NCI-H82 treated with DMSO at 0.1 percent for 48 hours (cell line): ENCODE measurements around the gene CDKL2.
"Not testable (repeated sequence)": the region's sequence is repeated elsewhere in the genome, so short reads cannot be mapped to it uniquely, and the experiment has no call there.

ENCODE experiments used
- DNase-seq: peaks from one replicate; lab custom pipeline; 2025; ENCODE audit not compliant: unreplicated experiment; lab: John Stamatoyannopoulos, UW

The CDKL2 gene

DNA sequence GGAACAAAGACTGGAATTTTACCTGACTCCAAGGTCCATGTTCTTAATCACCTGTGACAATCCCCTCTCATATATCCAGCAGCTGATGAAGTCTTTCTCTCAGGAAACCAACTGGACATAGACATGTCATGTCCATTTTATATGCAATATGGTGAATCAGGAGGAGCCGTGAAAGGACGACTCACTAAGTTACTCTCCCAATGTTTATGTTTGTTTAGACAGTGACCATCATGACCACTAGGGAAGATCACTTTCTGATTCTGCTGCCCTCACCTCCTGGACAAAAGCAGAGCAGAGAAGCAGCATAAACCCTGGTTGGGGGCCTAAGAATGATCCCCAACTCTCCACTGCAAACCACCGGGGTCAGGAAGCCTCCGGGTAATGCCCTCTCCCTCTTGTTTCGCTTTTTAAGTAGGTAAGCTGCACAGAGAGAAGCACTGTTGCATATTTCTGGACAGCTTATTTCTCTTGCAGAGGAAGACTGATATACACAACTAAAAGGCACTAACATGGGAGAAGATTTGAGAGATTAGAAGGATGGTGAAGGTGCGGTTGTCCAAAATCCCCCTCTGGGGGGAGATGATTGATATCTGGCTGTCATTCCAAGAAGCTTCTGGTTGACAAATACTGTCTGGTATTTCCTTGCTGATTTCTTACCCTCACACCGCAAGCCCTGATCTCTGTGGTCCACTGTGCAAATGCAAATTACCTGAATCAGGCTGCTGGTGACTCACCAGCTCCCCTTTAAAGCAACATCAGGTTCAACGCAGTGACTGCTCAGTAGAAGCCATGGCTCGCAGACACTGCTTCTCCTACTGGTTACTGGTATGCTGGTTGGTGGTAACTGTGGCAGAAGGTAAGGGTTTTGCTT lies 74.8 kb downstream of the CDKL2 start, which contains the start of gene ODAPH:
Gene ODAPH, plus strand, starts transcription at position 773 of the 871 bp plus-strand sequence. Its CDS starts 17 bp downstream, at position 790.
- peak; percentile 11 for DNase-seq

- no peak for DNase-seq
These were observed 77.9 kb downstream of the CDKL2 start for GRCh38 chr4:75552452-75552851.

DNA sequence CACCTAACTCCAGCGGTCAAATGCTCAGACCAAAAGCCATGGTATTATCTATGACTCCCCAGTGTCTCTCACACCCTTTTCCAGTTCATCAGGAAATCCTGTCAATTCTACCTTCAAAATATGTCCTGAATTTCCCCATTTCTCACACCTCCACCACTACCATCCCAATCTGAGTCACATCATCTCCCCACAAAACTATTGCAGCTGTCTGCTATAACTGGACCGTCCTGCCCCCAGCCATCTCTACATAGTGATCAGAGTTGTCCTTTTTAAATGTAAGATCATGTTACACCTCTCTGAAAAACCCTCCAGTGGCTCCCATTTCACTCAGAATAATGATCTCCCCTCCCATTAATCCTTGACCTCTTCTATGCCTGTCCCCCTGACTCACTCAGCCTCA lies 81.3 kb downstream of the CDKL2 start:
- no peak for DNase-seq

DNA sequence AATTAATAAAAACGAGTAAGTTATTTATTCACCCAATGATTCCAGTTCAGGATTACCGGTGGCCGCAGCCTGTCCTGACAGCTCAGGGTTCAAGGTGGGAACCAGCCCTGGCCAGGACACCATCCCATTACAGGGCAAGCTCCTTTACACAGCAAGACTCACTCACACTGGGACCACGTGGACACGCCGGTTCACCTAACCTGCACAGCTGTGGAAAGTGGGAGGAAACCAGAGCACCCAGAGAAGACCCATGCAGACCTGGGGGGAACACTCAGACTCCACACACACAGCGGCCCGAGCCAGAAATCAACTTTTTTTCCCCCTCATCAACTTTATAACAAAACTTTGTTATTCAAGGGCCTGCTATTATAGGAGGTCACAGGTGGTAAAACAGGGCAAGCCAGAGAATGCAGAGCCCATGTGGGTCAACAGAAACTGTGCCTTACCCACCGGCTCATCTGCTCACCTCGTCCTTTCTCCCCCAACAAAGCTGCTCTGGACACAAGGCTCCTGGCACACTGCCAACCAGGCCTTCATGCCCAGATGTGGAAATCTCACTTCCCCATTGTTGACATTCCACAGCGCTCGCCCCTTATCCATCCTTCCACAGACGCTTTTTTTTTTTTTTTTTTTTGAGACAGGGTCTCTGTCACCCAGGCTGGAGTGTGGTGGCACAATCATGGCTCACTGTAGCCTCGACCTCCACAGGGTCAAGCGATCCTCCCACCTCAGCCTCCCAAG lies 82.5 kb downstream of the CDKL2 start:
- no peak for DNase-seq

DNA sequence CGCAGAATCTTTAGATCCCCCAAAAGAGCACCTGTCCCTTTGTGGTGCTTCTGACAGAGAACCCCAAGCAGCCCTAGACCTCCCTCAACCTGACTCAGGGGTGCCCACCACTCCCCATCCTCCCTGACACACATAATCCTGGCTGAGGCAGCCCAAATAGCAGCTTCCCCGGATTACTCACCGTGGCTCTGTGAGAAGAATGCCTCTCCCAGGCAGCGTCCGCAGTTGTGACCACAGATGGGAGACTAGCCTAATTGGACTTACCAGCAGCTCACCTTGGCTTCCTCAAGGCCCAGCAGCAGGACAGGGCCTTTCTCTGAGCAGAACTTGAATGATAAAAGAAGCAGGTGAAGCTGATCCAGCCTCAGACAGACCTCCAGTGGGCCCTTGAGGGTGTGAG lies 84.8 kb downstream of the CDKL2 start:
- DNase-seq: peak; percentile 17

DNA sequence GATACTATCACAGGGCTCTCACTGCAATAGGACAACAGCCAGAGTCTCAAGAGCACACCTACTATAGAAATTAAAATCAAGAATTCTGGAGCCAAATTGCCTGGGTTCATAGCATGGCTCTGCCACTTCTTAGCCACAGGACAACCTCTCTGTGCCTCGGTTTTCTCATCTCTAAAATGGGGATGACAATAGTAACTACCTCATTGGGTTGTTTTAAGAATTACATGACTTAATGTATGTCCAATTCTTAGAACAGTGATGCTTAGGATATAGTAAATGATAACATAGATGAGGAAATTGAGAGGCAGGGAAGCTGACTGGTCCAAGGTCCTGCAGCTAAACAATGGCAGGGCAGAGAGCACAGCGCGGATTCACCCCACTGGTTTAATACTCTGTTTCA lies 85.5 kb downstream of the CDKL2 start:
- no peak for DNase-seq

DNA sequence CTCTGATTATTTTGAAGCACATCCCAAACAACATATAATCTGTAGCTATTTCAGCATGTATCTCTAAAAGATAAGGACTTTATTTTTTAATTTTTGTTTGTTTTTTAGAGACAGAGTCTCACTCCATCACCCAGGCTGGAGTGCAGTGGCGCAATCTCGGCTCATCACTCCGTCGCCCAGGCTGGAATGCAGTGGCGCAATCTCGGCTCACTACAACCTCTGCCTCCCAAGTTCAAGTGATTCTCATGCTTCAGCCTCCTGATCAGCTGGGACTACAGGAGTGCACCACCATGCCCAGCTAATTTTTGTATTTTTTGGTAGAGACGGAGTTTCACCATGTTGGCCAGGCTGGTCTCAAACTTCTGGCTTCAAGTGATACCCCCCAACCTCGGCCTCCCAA lies 86.1 kb downstream of the CDKL2 start:
- not testable (repeated sequence) for DNase-seq

GRCh38 chr4:75542824-75543223 lies 87.5 kb downstream of the CDKL2 start:
- DNase-seq: no peak

DNA sequence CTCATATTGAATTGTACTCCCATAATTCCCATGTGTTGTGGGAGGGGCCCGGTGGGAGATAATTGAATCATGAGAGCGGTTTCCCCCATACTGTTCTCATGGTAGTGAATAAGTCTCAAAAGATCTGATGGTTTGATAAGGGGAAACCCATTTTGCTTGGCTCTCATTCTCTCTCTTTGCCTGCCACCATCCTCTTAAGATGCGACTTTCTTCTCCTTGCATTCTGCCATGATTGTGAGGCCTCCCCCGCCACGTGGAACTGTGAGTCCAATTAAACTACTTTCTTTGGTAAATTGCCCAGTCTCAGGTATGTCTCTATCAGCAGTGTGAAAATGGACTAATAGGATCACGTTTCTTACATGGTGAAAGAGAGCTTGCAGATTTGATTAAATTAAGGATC lies 93.0 kb downstream of the CDKL2 start:
- DNase-seq: not testable (repeated sequence)

- DNase-seq: not testable (repeated sequence)
These were observed 96.4 kb downstream of the CDKL2 start for GRCh38 chr4:75533926-75534325.

GRCh38 chr4:75533339-75533887 lies 96.9 kb downstream of the CDKL2 start:
- DNase-seq: not testable (repeated sequence)

GRCh38 chr4:75531536-75532143 lies 98.7 kb downstream of the CDKL2 start:
- not testable (repeated sequence) for DNase-seq

GRCh38 chr4:75530556-75531322 lies 99.6 kb downstream of the CDKL2 start:
- DNase-seq: no peak
